Panc1 (cell line): Measurements from ENCODE around the gene DZIP1. TPM values are rescaled to one million over a fixed set of nuclear protein-coding genes. Genes with fewer than 3 reads are reported as not detected.

ENCODE experiments used
- ATAC-seq: fragments of 200-7000 bp; cut with Tn5 transposase; 2 replicates; pipeline ENCODE4 v1.9.1; 2020; ENCODE audit warnings: mild to moderate bottlenecking, moderate library complexity
- BruUV-seq: library from RNA; stranded (reverse); fragments of 400-500 nt; replicated peaks from 2 replicates; lab custom pipeline; 2021; lab: Mats Ljungman, UMichigan
- CTCF ChIA-PET: fragments of 300-600 bp; sonication (Branson Sonifier 250); formaldehyde crosslinking; loops from one replicate; lab custom pipeline; 2022; ENCODE audit warnings: antibody characterized with exemption; lab: Charles Lee
- POLR2A ChIA-PET: fragments of 300-600 bp; sonication (Branson Sonifier 250); formaldehyde crosslinking; loops from one replicate; lab custom pipeline; 2022; ENCODE audit warnings: antibody characterized with exemption; lab: Charles Lee
- DNase-seq: peaks from one replicate; pipeline ENCODE4 v3.0.0-alpha.2; 2010; ENCODE audit warnings: low read depth, low spot score
- H3K27ac ChIP-seq: 2 replicates; pipeline ENCODE4 v1.5.1; 2011; ENCODE audit warnings: mild to moderate bottlenecking, low read length, inconsistent platforms
- H3K27me3 ChIP-seq: fragments of 200-500 bp; sonication (Bioruptor generic); 2 replicates; pipeline ENCODE4 v1.6.0; 2014; ENCODE audit warnings: low read length, inconsistent platforms; ENCODE audit not compliant: control insufficient read depth, insufficient read depth
- H3K36me3 ChIP-seq: fragments of 200-500 bp; sonication (Bioruptor generic); 2 replicates; pipeline ENCODE4 v1.5.1; 2014; ENCODE audit warnings: inconsistent platforms, mild to moderate bottlenecking, low read length, moderate library complexity; ENCODE audit not compliant: control insufficient read depth, insufficient read depth
- H3K4me1 ChIP-seq: 2 replicates; pipeline ENCODE4 v1.5.1; 2011; ENCODE audit warnings: inconsistent platforms, mild to moderate bottlenecking, low read length, moderate library complexity; ENCODE audit not compliant: control insufficient read depth, insufficient read depth
- H3K4me3 ChIP-seq, 2 experiments: 2 replicates each; pipeline ENCODE4 v1.5.1; 2011 to 2012; ENCODE audit warnings: low read depth in 2 of 2, low read length in 2 of 2, mild to moderate bottlenecking in 2 of 2, inconsistent platforms in 1 of 2, moderate library complexity in 1 of 2
- H3K9me3 ChIP-seq: fragments of 200-500 bp; sonication (Bioruptor generic); 2 replicates; pipeline ENCODE4 v1.5.1; 2014; ENCODE audit warnings: low read depth, mild to moderate bottlenecking, inconsistent platforms, low read length, moderate library complexity; ENCODE audit not compliant: control insufficient read depth, insufficient read depth
- CTCF ChIP-seq: fragments of 450-650 bp; IDR thresholded peaks from 2 replicates; pipeline ENCODE4 v1.5.1; 2017; ENCODE audit warnings: mild to moderate bottlenecking
- POLR2AphosphoS5 ChIP-seq: IDR thresholded peaks from 2 replicates; pipeline ENCODE4 v1.6.1; 2012; ENCODE audit warnings: mild to moderate bottlenecking, low read depth, low read length, moderate library complexity
- REST ChIP-seq, 2 experiments: IDR thresholded peaks; 2 replicates each; pipeline ENCODE4 v1.6.1; 2011 to 2012; ENCODE audit warnings: low read depth in 2 of 2, control low read depth in 1 of 2, low read length in 1 of 2, mild to moderate bottlenecking in 1 of 2, moderate library complexity in 1 of 2; ENCODE audit not compliant: insufficient read depth in 1 of 2
- SIN3A ChIP-seq: IDR thresholded peaks from 2 replicates; pipeline ENCODE4 v1.6.1; 2012; ENCODE audit warnings: low read depth, mild to moderate bottlenecking, low read length, moderate library complexity, borderline replicate concordance; ENCODE audit not compliant: insufficient read depth
- TCF7L2 ChIP-seq: IDR thresholded peaks from 2 replicates; pipeline ENCODE4 v1.6.1; 2011; ENCODE audit warnings: mild to moderate bottlenecking, low read depth, low read length, inconsistent platforms
- in situ Hi-C: cut with HindIII; loops from 2 replicates; pipeline ENCODE4 v1.10.0; 2016; ENCODE audit warnings: low sequenced_read_pairs, low pct_unique_long_range_greater_than_20kb
- intact Hi-C: fragments of 100-400 bp; cut with micrococcal nuclease; formaldehyde crosslinking; loops from one replicate; pipeline ENCODE4 v1.10.0; 2022; ENCODE audit not compliant: unreplicated experiment
- total RNA-seq: library from RNA; stranded (reverse); gene quantifications from one replicate; pipeline ENCODE4 v1.2.1, GENCODE V29; 2021; ENCODE audit not compliant: unreplicated experiment

The DZIP1 gene
- total RNA-seq, 1 experiment from 2014 or later = 22.9 TPM

GRCh38 chr13:95623141-95623540, 21.4 kb downstream of the DZIP1 start:
- Histone ChIP-seq H3K4me1 (no peaks in the 10 kb centered on the region), H3K9me3 (no peaks in the 10 kb centered on the region), H3K27ac (no peak overlapping the region), H3K4me3 (no peak overlapping the region), H3K36me3 (peaks cover 5% of the 10 kb centered on the region), H3K27me3 (no peaks in the 10 kb centered on the region)
- intact Hi-C loops (loop anchor here (5.0 kb wide), 1 partner anchor 209 kb away; no protein-coding TSS in a partner anchor), in situ Hi-C loops (no loop called here)
- DNase-seq (no peak), ATAC-seq (no peak)
- ChIA-PET POLR2A (no interaction called here), CTCF (no interaction called here)
- no peak for TF ChIP-seq POLR2AphosphoS5
- no TSS peak for BruUV-seq

- POLR2A ChIA-PET = no interaction called here
- H3K9me3 ChIP-seq = no peaks in the 10 kb centered on the region
- no peaks in the 10 kb centered on the region for H3K4me1 ChIP-seq
- CTCF ChIA-PET = interaction anchor here (0.7 kb wide), 1 partner anchor 139 kb away, joined by 5 read pairs; no protein-coding TSS in a partner anchor
- TF ChIP-seq REST (IDR thresholded peaks at IDR 0.05; ENCODE audit: insufficient read depth in 1 of 2, low read depth in 2 of 2, low read length in 1 of 2) (no peak), SIN3A (no peak), CTCF (no peak), TCF7L2 (no peak), POLR2AphosphoS5 (no peak)
- no peak overlapping the region for H3K27ac ChIP-seq
- no peak for DNase-seq
- no peaks in the 10 kb centered on the region for H3K27me3 ChIP-seq
- H3K36me3 ChIP-seq = peaks cover 5% of the 10 kb centered on the region
- in situ Hi-C loops (no loop called here), intact Hi-C loops (loop anchor here (5.0 kb wide), 1 partner anchor 211 kb away; no protein-coding TSS in a partner anchor)
- H3K4me3 ChIP-seq = no peak overlapping the region
- BruUV-seq = no TSS peak
- no peak for ATAC-seq
Measured at GRCh38 chr13:95620825-95621498, 23.5 kb downstream of the DZIP1 start.
